Measurements from ENCODE around the gene RAB11FIP3.
"Not testable (repeated sequence)": the region's sequence is repeated elsewhere in the genome, so short reads cannot be mapped to it uniquely, and the experiment has no call there.

RAB11FIP3 gene

GRCh38 chr16:425082-425718, at the start of gene RAB11FIP3:
TSS of gene RAB11FIP3 (plus strand) at chr16:425649. CDS start at chr16:426007, 358 bp downstream.
- DNase-seq (ENCODE audit: low spot score) = peak; percentile 60

DNA sequence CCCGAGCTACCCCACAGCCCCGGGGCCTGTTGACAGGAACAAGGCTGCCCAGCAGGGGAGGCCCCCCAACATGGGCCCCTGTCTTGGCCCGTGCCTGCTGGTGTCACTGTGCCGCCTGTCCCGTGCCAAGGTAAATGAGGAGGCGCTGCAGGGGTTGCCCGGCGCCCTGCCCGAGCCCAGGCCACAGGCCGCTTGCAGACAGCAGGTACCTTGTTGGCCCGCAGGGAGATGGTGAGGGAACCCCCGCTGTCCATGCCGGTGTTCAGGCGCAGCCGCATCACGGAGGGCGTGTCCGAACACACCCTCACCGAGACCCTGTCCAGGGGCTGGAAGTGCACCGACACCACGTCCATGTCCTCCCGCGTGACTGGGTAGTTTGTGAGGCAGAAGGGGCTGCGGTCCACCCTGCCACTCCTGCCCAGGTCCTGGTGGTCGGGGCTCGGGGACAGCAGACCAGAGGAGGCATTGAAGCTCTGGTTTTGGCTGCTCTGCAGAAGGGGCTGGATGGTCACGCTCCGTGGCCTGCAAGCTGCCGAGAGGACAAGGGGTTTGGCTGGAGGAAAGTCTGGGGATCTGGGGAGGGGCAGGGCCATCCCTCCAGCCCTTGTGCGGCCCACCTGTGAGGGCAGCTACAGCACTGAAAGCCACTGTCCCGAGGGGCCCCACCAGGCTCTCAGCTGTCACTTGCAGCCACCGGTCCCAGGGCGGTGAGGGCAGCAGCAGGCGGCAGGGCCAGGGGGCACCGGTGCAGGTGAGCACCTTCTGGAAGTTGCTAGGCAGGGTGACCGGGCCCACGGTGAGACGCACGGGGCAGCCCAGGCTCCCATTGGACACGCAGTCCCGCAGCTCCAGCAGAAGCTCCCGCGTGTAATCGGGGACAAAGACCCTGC, 49.3 kb upstream of the RAB11FIP3 start:
- no peak for DNase-seq (ENCODE audit: low spot score)

DNA sequence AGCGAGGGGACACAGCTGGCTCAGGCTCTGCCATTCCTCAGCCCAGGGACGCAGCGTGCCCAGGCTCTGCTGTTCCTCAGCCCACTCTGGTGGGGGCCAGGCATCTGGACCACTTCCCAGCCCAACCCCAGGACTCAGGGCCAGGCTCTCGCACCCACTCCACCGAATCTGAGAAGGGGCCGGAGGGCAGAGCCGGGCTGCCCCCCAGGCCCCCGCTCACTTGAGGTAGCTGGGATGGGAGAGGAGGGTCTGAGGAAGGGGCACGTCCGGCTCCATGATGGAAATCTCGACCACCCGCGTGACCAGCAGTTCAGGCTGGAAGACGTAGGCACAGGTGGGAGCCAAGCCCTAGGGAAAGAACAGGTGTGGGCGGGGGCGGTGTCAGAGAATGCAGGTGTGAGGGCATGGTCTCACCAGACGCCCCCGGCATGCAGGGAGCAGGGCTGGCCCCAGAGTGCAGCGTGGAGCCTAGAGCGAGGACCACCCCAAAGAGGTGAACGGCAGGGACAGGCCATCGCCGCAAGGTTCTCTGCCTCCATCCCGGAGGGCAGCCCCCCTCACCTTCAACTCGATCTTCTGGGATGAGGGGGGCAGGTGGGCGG, 48.5 kb upstream of the RAB11FIP3 start:
- no peak for DNase-seq (ENCODE audit: low spot score)

GRCh38 chr16:377419-377951, 48.0 kb upstream of the RAB11FIP3 start:
- DNase-seq (ENCODE audit: low spot score) = no peak

- DNase-seq (ENCODE audit: low spot score) = not testable (repeated sequence)
Observed at GRCh38 chr16:378113-378820, 47.2 kb upstream of the RAB11FIP3 start.

- DNase-seq (ENCODE audit: low spot score) = no peak
Observed at GRCh38 chr16:378821-379182, 46.6 kb upstream of the RAB11FIP3 start.

GRCh38 chr16:379183-379960, 46.1 kb upstream of the RAB11FIP3 start:
- no peak for DNase-seq (ENCODE audit: low spot score)

DNA sequence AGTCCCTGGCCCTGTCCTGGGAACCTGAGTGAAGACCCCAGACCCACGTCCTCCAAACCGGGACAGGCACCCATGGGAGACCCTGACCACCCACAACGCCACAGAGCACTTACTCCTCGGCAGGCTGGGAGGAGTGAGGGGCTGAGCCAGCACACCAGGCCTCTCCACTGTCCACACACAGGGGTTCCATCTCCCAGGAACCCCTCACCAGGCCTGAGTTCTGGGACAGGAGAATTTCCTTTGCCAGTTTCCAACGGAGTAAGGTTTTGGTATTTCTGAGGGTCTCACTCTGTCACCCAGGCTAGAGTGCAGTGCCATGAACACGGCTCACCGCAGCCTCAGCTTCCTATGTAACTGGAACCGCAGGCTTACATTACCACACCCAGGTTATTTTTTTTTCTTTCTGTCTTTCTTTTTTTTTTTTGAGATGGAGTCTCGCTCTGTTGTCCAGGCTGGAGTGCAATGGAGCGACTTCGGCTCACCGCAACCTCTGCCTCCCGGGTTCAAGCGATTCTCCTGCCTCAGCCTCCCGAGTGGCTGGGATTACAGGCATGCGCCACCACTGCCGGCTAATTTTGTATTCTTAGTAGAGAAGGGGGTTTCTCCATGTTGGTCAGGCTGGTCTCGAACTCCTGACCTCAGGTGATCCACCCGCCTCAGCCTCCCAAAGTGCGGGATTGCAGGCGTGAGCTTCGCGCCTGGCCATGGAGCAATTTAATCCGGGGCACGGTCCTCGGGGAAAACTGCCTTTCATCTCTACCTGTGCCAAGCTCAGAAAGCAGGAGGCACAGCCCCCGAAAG, 45.3 kb upstream of the RAB11FIP3 start:
- no peak for DNase-seq (ENCODE audit: low spot score)

GRCh38 chr16:380762-381011, 44.8 kb upstream of the RAB11FIP3 start:
- no peak for DNase-seq (ENCODE audit: low spot score)

- DNase-seq (ENCODE audit: low spot score) = no peak
Observed at GRCh38 chr16:381012-381788, 44.2 kb upstream of the RAB11FIP3 start.

GRCh38 chr16:381789-382717, 43.4 kb upstream of the RAB11FIP3 start, which contains the start of gene PGAP6:
TSS of gene PGAP6 (minus strand) at chr16:381978. CDS start at chr16:381821, 157 bp downstream.
- DNase-seq (ENCODE audit: low spot score) = no peak

- DNase-seq (ENCODE audit: low spot score) = no peak
Observed at GRCh38 chr16:383326-384051, 42.0 kb upstream of the RAB11FIP3 start.

DNA sequence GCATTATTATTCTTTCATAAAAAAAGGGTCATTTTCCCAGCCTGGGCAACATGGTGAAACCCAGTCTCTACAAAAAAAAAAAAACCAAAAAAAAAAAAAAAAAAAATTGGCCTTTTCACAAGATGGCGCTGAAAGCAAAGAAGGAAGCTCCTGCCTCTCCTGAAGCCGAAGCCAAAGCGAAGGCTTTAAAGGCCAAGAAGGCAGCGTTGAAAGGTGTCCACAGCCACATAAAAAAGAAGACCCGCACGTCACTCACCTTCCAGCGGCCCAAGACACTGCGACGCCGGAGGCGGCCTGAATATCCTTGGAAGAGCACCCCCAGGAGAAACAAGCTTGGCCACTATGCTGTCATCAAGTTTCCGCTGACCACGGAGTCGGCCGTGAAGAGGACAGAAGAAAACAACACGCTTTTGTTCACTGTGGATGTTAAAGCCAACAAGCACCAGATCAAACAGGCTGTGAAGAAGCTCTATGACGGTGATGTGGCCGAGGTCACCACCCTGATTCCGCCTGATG, 38.8 kb upstream of the RAB11FIP3 start:
- DNase-seq (ENCODE audit: low spot score) = no peak

- DNase-seq (ENCODE audit: low spot score) = not testable (repeated sequence)
Observed at GRCh38 chr16:387761-388666, 37.4 kb upstream of the RAB11FIP3 start.

- DNase-seq (ENCODE audit: low spot score) = no peak
Observed at GRCh38 chr16:389352-389751, 36.1 kb upstream of the RAB11FIP3 start.

DNA sequence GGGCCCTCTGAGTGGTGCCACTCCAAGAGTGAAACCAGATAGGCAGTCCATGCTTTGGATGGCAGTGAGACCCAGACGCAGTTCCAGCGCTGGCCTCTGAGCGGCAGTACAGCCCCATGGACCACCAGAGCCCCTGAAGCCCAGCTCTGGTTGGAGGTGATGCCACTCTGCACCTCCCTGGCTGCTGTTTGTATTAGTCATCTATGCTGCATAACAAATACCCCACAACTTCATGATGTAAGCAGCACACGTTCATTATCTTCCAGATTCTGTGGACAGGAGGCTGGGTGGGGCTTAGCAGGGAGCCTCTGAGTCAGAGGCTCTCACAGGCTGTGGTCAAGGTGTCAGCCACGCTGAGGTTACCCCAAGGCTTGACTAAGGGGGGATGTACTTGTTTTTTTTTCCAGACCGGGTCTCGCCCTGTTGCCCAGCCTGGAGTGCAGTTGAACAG, 33.5 kb upstream of the RAB11FIP3 start:
- DNase-seq (ENCODE audit: low spot score) = peak; percentile 70

Data from kidney capillary endothelial cell (primary cell).